Fibroblast of skin of abdomen (primary cell): ENCODE data around the gene INF2.
A peak's percentile ranks its signal among the peaks of the same experiment; 100 is the strongest.
"Not testable (repeated sequence)": the region's sequence is repeated elsewhere in the genome, so short reads cannot be mapped to it uniquely, and the experiment has no call there.

Experiments
- DNase-seq: peaks from one replicate; pipeline ENCODE4 v3.0.0-alpha.2; 2013

INF2 gene

GRCh38 chr14:104657101-104657524 lies 32.3 kb upstream of the INF2 start:
- DNase-seq, result no peak

- no peak for DNase-seq
Measured at GRCh38 chr14:104657563-104658324, 31.7 kb upstream of the INF2 start.

- no peak for DNase-seq
Measured at GRCh38 chr14:104658325-104658712, 31.1 kb upstream of the INF2 start.

GRCh38 chr14:104659146-104659545 lies 30.3 kb upstream of the INF2 start:
- DNase-seq, result no peak

GRCh38 chr14:104659764-104660523 lies 29.5 kb upstream of the INF2 start:
- no peak for DNase-seq

GRCh38 chr14:104660597-104660996 lies 28.8 kb upstream of the INF2 start:
- DNase-seq, result no peak

GRCh38 chr14:104661086-104661485 lies 28.3 kb upstream of the INF2 start:
- no peak for DNase-seq

GRCh38 chr14:104661528-104662157 lies 27.8 kb upstream of the INF2 start:
- DNase-seq, result not testable (repeated sequence)

GRCh38 chr14:104662472-104662871 lies 26.9 kb upstream of the INF2 start:
- DNase-seq, result not testable (repeated sequence)

GRCh38 chr14:104664107-104664506 lies 25.3 kb upstream of the INF2 start:
- DNase-seq, result no peak

GRCh38 chr14:104664588-104664987 lies 24.8 kb upstream of the INF2 start:
- DNase-seq, result no peak

- DNase-seq, result peak; percentile 20
Measured at GRCh38 chr14:104665114-104665656, 24.2 kb upstream of the INF2 start.

GRCh38 chr14:104665657-104666522 lies 23.5 kb upstream of the INF2 start:
- no peak for DNase-seq

GRCh38 chr14:104666523-104666895 lies 22.9 kb upstream of the INF2 start:
- DNase-seq, result not testable (repeated sequence)

- no peak for DNase-seq
Measured at GRCh38 chr14:104666981-104667380, 22.4 kb upstream of the INF2 start.

- DNase-seq, result no peak
Measured at GRCh38 chr14:104669697-104670096, 19.7 kb upstream of the INF2 start.

- not testable (repeated sequence) for DNase-seq
Measured at GRCh38 chr14:104671330-104671977, 18.0 kb upstream of the INF2 start.

GRCh38 chr14:104672119-104672518 lies 17.3 kb upstream of the INF2 start:
- DNase-seq, result not testable (repeated sequence)

GRCh38 chr14:104673481-104673880 lies 15.9 kb upstream of the INF2 start:
- no peak for DNase-seq

- no peak for DNase-seq
Measured at GRCh38 chr14:104675447-104675846, 14.0 kb upstream of the INF2 start.

GRCh38 chr14:104676130-104676693 lies 13.2 kb upstream of the INF2 start:
- no peak for DNase-seq
